ENCODE results near the gene MINDY4.

DNA sequence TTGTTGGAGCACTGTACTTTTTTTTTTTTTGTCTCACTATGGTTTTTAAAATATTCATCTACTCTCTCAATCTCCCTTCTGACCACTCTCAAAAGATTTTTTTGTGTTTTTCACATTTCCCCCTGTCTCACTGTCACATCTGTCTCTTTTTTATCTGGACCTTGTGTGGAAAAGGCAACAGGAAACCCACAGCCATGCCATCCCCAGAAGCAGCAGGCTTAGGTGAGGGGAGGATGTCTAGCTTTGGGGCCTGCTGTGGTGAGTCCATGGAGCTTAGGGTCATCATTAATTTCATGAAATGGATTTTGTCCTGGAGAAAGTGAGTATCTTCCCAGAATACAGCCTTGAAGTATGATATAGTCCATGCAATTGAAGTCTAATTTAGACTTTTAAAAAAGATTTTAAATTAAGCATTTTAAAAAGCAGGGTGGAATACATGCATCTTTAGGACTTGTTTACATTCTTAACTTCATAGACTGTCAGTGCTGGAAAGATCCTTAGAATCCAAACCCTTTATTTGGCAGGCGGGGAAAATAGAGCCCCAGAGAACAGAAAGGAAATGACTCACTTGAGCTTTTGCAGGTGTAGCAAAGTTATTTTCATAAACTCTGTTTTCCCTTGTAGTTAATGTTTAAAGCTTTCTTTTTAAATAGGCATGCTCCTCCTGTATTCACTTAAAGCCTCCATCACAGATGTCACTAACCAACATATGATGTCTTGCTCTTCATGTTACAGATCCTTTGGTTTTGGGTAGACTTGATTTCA is 25.1 kb downstream of the MINDY4 start:
- TF ChIP-seq CTCF (IDR thresholded peaks at IDR 0.05) (no peak), EZH2 (IDR thresholded peaks at IDR 0.05; ENCODE audit: borderline replicate concordance, insufficient read depth, low read depth, low read length, poor library complexity, severe bottlenecking) (no peak)
